ENCODE results near the gene CCDC30. TPM values are rescaled to one million over a fixed set of nuclear protein-coding genes. Genes with fewer than 3 reads are reported as not detected.

The CCDC30 gene
- total RNA-seq, 4 donors from 2014 or later, result 1.5 to 11.0 (median 6.0) TPM

DNA sequence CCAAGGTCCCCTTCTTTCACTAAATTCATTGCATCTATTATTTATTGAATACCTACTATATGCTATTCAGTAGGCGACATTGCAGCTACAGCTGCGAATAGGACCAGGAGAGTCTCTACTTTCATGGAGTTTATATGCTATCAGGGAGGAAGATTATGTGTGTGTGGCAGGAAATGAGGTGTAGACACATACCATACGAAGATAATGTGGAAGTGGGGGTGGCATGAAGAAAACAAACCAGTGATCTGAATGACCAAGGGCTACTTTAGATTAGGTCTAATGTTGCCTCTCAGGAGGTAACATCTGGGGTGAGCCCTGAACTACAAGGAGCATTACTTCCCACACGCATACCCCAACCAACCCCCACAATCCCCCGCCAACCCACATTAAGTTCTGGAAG lies 194.1 kb downstream of the CCDC30 start:
- no peak overlapping the region for H3K4me3 ChIP-seq
- no peaks in the 10 kb centered on the region for H3K9me3 ChIP-seq
- no peak for DNase-seq
- TF ChIP-seq, protein P1, sequence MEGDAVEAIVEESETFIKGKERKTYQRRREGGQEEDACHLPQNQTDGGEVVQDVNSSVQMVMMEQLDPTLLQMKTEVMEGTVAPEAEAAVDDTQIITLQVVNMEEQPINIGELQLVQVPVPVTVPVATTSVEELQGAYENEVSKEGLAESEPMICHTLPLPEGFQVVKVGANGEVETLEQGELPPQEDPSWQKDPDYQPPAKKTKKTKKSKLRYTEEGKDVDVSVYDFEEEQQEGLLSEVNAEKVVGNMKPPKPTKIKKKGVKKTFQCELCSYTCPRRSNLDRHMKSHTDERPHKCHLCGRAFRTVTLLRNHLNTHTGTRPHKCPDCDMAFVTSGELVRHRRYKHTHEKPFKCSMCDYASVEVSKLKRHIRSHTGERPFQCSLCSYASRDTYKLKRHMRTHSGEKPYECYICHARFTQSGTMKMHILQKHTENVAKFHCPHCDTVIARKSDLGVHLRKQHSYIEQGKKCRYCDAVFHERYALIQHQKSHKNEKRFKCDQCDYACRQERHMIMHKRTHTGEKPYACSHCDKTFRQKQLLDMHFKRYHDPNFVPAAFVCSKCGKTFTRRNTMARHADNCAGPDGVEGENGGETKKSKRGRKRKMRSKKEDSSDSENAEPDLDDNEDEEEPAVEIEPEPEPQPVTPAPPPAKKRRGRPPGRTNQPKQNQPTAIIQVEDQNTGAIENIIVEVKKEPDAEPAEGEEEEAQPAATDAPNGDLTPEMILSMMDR (IDR thresholded peaks at IDR 0.05), result no peak
- TF ChIP-seq POLR2A (IDR thresholded peaks at IDR 0.05), result no peak
- no peaks in the 10 kb centered on the region for H3K36me3 ChIP-seq
- intact Hi-C loops (cut with DNase I; ENCODE audit: low total_unique reads), result no loop called here
- H3K27ac ChIP-seq, result peak overlapping the region in 1 of 2 donors; percentile 70
- H3K4me1 ChIP-seq, result peaks cover 0 to 5% of the 10 kb centered on the region in 2 donors
- no peaks in the 10 kb centered on the region for H3K27me3 ChIP-seq

DNA sequence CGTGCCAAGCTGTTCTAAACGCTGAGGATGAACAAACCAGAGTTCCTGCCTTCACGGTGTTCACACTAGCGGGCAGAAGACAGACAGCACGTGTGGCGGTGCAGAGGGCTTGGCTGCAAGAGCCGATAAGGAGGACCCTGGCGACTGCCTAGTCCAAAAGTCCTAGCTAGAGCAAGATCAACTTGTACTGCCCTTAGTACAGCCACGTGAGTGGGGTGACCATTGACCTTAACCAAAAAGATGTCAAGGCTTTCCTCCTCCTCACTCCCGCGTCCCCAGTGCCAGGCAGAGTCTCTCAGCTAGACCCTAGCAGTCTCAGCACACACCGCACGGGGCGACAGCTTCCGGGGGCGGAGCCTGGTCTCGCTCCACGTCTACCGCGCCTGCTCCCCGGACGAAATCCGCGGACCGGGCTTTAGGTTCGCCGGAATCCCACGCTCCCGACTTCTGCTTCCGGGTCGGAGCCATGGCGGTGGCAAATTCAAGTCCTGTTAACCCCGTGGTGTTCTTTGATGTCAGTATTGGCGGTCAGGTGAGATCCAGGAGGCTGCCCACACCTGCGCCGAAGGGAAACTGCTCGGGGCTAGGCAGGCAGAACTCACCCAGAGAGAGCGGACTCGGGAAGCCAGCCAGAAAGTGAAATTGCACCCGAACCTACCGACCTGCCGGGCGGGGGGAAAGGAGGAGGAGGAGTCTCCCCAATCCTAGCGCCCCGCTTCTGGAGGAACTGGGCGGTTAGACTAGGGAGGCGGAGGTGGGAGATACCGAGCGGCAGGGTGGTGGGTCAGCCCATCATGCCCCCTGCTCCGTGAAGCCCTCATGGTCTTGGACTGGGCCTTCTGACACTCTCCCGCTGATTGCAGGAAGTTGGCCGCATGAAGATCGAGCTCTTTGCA lies 195.1 kb downstream of the CCDC30 start, which contains the start of gene PPIH:
Gene PPIH, plus strand, starts transcription at position 443 of the 896 bp plus-strand sequence. Its CDS starts 24 bp downstream, at position 467.
- intact Hi-C loops (cut with DNase I; ENCODE audit: low total_unique reads), result no loop called here
- Histone ChIP-seq H3K9me3 (no peaks in the 10 kb centered on the region), H3K27me3 (no peaks in the 10 kb centered on the region), H3K36me3 (no peaks in the 10 kb centered on the region), H3K4me1 (peaks cover 0 to 5% of the 10 kb centered on the region in 2 donors), H3K4me3 (peak within 1 kb of the TSS; percentile 64 to 83), H3K27ac (peak within 1 kb of the TSS; percentile 70 to 76)
- peak; percentile 90 to 94 for DNase-seq
- TF ChIP-seq POLR2A (IDR thresholded peaks at IDR 0.05), result peak in 1 of 2 donors; percentile 50
- TF ChIP-seq, protein P1 (IDR thresholded peaks at IDR 0.05), result peak in 3 of 4 experiments; percentile 39 to 75 (median 47)

DNA sequence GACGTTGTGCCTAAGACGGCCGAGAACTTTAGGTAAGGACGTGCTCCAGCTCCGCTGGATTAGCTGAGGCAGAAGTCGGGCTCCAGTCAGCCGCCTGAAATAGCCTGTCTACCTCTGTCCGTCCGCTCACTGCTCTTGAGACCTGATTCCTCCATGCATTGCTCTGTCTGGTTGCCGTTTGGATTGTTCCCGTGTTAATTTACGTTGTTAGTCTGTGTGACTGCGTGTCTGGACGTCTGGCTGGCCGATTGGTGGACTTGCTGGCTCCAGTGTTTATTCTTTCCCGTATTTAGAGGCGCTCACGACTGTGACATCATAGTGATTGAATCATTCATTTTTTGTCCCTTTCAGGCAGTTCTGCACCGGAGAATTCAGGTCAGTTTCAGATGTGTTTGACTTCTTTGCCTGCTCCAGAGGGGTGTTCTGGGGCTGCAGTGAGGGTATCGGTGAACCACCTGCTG lies 195.8 kb downstream of the CCDC30 start:
- H3K4me1 ChIP-seq, result peaks cover 0 to 5% of the 10 kb centered on the region in 2 donors
- H3K4me3 ChIP-seq, result peak overlapping the region; percentile 64 to 83
- H3K9me3 ChIP-seq, result no peaks in the 10 kb centered on the region
- no peak for DNase-seq
- H3K36me3 ChIP-seq, result no peaks in the 10 kb centered on the region
- no peak for TF ChIP-seq POLR2A (IDR thresholded peaks at IDR 0.05)
- TF ChIP-seq, protein P1 (IDR thresholded peaks at IDR 0.05), result no peak
- intact Hi-C loops (cut with DNase I; ENCODE audit: low total_unique reads), result no loop called here
- no peaks in the 10 kb centered on the region for H3K27me3 ChIP-seq
- peak overlapping the region; percentile 30 to 76 for H3K27ac ChIP-seq

DNA sequence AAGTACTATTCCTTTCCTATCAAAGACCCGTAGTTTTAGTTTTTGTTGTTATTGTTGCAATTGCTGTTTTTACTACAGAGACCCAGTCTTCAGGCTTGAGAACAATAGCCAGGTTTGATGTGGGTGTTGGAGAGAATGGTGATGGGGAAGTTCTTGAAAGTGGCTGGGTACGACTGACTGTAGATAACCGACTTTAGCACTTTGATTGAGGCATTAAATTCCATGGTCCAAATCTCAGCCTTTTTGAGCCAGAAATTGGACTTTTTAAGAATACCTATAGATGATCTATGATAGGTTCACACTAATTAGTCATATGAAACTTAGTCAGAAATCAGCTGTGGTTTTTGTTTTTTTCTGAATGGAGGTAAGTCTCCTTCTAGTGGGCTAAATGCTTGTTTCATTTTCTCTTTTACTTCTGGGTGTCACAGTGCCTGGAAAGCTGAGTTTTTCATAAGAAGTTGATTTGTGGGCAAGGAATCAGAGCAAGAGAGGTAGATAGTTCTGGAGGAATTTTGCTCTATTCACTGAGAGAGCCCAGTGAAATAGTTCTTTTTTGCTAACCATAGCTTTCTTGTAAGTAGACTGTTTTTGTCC lies 197.9 kb downstream of the CCDC30 start:
- intact Hi-C loops (cut with DNase I; ENCODE audit: low total_unique reads), result no loop called here

More for the DNA sequence above, 197.9 kb downstream of the CCDC30 start:
- Histone ChIP-seq H3K9me3 (no peaks in the 10 kb centered on the region), H3K4me1 (peaks cover 0 to 5% of the 10 kb centered on the region in 2 donors), H3K36me3 (no peaks in the 10 kb centered on the region), H3K27me3 (no peaks in the 10 kb centered on the region), H3K4me3 (no peak overlapping the region), H3K27ac (no peak overlapping the region)
- no peak for TF ChIP-seq POLR2A (IDR thresholded peaks at IDR 0.05)
- TF ChIP-seq, protein P1 (IDR thresholded peaks at IDR 0.05), result no peak
- DNase-seq, result no peak

Measured in uterus (tissue), 4 donors.